ENCODE data around the gene ZBTB7B.

Gene ZBTB7B

DNA sequence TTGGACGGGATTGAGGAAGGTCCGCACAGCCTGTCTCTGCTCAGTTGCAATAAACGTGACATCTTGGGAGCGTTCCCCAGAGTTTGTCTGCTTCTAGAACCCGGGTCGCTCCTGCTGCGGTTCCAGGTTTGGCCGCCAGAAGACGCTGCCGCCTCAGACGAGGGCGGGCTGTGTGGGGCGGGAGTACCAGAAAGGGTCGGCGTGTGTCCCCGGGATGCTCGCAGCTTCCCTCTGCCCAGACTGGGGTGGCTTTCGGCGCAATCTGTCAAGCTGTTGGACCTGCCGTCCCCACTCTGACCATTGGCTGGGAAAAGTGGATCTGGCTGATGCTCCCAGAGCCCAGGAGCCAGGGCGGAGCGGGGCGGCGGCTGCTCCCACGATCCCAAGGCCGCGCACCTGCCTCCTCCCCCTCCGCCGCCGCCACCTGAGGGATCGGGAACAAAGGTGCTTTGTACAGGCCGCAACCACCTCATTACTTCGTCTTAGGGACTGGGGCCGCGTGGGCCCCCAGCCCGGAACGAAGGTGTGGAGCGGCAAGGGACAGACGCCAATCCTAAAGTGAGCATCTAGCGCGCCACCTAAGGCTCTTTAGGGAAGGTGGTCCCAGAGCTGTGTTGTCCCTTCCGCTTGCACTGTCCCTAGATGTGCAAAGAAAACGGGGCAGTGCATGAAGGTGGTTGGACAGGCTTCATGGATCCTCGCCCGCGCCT lies 60.3 kb downstream of the ZBTB7B start:
- peak; percentile 72 for DNase-seq

DNA sequence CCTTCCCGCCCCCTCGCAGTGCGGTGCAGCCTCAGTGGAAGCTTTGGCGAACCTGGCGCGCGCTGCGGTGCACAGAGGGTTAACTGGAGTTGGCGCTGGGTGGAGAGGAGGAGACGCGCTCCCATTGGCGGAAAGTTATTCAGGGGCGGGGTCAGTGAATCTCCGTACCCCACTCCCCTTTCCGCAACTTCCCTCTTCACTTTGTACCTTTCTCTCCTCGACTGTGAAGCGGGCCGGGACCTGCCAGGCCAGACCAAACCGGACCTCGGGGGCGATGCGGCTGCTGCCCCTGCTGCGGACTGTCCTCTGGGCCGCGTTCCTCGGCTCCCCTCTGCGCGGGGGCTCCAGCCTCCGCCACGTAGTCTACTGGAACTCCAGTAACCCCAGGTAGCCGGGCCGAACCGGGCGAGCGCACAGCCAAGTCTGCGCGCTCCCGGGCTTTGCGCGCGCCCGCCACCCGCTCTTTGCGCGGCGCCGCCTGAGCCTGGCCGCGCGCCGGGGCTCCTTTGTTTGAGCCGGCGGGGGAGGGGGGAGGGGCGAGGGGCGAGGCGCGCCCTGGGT lies 61.0 kb downstream of the ZBTB7B start, which contains the start of gene EFNA4:
Gene EFNA4 (plus strand): TSS at position 191 of the 561 bp plus-strand sequence. CDS start 84 bp downstream, at position 275.
- DNase-seq: peak; percentile 86

DNA sequence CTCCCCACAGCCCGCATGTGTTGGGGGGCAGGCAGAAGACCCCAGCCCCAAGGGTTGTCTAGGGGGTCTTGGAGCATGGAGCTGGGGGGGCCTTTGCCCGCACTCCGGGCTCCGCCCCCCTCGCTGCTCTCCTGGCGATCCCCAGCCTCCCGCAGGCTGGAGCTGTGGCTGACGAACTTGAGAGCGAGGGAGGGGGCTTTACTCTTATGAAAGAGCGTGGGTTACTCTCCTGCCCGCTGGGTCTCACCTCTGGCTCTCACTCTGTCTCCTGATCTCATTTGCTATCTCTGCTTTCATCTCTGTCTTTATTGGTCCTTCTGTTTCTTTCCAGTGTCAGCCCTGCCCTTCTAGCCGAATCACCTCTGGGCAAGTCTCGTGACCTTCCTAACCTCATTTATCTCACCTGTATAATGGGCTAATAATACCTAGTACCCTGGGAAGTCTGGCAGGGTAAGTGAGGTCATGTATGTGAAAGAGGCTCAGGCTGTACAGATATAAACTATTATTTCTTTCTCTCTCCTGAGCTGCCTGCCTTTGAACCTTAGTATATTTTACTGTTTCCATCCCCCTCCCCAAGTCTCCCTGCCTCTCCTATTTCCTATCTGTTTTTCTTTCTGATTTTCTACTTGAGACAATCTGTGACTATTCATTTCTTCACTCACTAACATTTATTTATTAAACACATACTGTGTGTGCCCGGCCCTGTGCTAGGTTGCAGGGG lies 61.7 kb downstream of the ZBTB7B start:
- DNase-seq: no peak

DNA sequence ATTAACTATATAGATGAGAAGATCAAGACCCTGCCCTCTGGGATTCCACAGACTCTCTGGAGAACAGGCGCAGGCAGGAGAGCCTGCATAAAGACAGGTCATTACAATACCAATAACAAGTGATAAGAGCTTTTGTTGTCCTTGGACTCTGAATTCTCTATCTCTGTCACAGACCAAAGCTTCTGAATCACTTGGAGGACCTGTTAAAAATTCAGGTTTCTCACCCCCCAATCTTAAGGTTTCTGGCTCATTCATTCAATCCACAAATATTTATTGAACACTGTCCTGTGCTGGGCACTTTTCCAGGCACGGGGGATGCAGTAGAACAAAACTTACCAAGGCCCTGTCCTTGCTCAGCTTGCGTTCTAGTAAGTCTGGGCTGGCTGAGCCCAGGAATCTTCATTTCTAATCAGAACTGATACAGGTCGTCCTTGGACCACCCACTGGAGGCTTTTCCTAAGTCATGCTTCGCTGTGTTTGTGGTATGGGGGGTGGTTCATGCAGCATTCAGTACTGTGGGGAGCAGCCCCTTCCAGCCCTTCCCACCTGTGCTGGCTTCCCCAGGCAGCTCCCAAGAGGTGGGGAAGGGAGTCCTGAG lies 62.3 kb downstream of the ZBTB7B start:
- no peak for DNase-seq

DNA sequence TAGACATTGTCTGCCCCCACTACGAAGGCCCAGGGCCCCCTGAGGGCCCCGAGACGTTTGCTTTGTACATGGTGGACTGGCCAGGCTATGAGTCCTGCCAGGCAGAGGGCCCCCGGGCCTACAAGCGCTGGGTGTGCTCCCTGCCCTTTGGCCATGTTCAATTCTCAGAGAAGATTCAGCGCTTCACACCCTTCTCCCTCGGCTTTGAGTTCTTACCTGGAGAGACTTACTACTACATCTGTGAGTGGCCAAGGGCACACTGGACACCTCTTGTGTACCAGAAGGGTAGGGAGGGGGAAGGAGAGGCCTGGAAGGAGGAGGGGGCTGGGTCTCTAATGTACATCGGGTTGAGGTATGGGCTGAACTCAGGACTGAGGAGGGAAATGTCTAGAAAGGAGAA lies 64.2 kb downstream of the ZBTB7B start:
- DNase-seq: no peak
